IPS DF 4.7 (cell line): Measurements from ENCODE around the gene ZNG1C.
"Not testable (repeated sequence)": the region's sequence is repeated elsewhere in the genome, so short reads cannot be mapped to it uniquely, and the experiment has no call there.

Source experiments
- DNase-seq: peaks from one replicate; pipeline ENCODE4 v3.0.0-alpha.2; 2013; ENCODE audit warnings: low spot score; ENCODE audit errors: extremely low read depth

The ZNG1C gene

DNA sequence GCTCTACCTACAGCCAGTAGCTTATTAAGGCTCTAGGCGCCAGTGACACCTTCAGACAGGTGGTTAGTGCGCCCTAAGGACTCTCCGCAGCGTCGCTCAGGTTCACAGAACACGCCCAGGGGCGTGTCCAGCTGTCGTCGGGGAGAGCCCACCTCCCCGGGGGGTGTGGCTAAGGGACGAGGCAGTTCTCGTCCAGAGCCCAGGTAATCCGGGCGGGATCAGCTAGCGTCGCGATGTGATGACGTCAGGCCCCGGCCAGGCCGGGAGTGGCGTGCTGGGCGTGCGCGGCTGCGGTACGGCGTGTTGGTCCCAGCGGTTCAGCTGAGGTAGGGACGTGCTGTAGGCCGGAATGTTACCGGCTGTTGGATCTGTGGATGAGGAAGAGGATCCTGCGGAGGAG lies at the start of gene ZNG1C:
Gene ZNG1C (plus strand): TSS at position 301 of the 400 bp plus-strand sequence. CDS start 49 bp downstream, at position 350.
- not testable (repeated sequence) for DNase-seq

DNA sequence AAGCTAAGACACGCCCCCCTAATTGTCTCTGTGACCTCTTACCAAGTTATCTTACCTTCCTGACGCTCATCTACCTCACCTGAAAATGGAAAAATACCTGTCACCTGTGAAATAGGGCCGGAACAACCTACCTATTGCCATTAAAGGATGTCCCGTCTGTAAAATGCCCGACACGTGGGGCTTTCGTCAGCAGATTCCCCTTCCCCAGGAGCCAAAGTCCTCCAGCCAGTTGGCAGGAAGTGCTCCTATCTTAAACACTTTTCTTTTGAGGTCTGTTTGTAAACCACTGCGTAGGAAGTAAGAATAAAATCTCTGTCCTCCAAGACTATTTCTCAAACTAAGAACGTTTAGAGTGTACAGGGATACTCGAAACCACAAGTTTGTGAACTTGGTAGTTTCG lies 654 bp downstream of the ZNG1C start:
- DNase-seq: not testable (repeated sequence)

DNA sequence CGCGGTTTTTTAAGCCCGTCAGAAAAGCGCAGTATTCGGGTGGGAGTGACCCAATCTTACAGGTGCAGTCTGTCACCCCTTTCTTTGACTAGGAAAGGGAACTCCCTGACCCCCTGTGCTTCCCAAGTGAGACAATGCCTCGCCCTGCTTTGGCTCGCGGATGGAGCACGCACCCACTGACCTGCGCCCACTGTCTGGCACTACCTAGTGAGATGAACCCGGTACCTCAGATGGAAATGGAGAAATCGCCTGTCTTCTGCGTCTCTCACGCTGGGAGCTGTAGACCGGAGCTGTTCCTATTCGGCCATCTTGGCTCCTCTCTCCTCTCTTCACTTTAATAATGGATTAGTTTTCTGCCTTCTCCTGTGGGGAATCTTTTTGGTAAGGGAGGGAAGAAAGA lies 39.3 kb downstream of the ZNG1C start:
- DNase-seq: not testable (repeated sequence)

DNA sequence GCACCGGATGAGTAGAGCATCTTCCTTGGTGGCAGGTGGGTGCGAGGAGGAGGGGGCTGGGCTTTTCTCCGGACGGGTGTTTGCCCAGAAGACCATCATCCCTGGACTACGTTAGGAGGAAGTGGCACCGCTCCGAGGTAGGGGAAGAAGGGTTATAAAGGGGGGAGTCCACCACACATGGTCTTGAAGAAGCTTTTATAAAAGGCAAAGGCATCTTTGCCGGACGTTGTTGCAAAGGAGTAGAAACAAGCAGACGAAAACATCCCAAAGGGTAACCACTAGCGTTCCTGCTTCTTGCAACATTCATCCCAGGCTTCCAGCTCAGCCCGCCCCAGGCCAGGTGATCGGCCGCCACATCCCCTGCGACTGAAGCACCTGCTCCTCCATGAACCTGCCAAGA lies 60.8 kb downstream of the ZNG1C start, which contains the start of gene FOXD4L3:
Gene FOXD4L3 (plus strand): TSS at position 301 of the 400 bp plus-strand sequence. CDS start 85 bp downstream, at position 386.
- not testable (repeated sequence) for DNase-seq

DNA sequence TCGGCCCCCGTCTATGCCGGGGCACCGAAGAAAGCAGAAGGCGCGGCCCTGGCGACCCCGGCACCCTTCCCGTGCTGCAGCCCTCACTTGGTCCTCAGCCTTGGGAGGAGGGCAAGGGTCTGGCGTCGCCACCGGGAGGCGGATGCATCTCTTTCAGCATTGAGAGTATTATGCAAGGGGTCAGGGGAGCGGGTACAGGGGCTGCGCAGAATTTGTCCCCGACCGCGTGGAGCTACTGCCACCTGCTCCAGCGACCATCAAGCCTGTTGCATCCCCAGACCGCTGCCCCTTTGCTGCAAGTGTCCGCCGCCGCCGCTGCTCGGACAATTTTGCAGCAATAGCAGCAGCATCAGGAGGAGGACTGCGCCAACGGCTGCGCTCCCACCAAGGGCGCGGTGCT lies 62.0 kb downstream of the ZNG1C start:
- not testable (repeated sequence) for DNase-seq

DNA sequence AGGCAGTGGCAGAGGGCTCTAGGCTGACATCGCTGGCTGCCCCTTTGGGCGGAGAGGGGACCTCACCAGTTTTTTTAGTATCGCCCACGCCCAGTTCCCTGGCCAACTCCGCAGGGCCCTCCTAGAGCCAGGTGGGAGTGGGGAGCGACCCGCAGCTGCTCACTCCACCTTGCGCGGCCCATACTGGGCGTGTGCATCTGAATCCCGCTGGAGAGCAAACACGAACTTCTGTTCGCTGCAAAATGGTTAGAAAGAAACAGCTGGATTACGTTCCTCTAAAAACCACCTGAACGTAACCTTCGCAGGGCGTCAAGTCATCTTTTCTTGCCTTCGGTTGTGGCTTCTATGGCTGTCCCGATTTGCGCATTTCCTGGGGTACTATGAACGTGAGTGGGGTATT lies 62.4 kb downstream of the ZNG1C start:
- not testable (repeated sequence) for DNase-seq

DNA sequence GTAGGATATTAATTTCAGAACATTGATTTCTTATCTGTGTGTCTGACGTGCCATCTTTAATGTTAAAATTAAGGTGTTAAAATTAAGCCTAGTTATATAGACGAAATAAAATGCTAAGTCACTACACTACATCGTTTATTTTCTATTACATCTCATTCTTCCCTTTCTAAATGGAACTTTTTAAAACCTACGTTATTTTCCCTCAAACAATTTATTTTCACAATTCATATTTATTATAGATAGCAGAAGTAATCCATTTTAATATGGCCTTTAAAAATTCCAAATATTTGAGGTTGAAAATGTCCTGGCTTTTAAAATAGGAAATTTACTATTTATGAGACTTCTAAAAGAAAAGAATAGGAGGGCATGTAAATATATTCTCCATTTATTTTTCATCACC lies 63.0 kb downstream of the ZNG1C start:
- not testable (repeated sequence) for DNase-seq

DNA sequence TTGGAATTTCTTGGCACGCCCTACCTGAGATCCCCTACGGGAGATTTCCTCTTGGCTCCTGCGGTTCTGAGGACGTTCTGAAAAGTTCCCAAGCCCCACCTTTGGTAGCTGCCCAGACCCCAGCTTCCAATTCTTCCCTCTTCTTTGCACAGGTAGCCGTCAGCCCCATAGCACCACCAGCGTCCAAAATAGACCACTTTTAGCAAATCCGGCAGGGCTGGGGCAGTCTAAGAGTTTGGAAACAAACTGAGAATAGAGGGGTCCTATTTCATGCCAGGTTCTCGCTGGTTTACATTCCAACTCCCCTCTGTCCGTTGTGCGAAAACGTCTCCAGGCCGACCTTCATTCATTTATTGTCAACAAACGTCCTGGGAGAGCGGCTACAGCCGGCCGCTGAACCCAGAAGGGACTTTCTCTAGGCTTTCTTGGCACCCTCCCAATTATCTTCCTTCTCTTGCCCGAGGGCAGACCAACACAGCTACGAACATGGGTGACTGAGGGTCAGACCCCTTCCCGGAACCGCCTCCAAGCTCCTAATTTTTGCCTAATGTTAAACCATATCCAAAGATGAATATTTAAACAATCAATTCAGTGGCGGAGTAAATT lies 64.0 kb downstream of the ZNG1C start:
- not testable (repeated sequence) for DNase-seq

DNA sequence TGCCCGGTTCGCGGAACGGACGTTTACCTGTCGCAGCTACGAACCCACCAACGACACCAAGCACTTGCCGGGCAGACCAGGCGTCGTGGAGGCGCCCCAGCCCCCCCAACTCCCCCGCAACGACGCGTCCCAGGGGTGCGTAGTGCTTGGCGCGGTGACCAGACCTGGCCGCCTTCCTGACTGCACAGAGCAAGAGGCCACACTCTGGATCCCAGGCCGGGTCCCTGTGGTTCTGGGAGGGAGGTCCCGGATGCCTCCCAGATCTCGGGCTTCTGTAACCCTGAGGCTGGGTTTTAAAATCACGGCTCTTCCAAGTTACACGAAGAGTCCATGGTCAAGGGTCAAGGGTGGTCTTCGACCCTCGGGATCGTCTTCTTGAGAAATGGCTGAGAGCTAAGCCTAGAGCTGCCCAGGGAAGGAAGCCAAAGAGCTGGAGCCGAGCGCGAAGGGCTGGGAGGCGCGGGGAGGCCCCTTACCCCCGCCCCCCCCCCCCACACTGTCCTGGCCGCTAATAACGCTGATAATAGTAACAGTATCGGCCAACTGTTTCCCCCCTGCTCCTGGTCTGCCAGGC lies 64.7 kb downstream of the ZNG1C start:
- not testable (repeated sequence) for DNase-seq

DNA sequence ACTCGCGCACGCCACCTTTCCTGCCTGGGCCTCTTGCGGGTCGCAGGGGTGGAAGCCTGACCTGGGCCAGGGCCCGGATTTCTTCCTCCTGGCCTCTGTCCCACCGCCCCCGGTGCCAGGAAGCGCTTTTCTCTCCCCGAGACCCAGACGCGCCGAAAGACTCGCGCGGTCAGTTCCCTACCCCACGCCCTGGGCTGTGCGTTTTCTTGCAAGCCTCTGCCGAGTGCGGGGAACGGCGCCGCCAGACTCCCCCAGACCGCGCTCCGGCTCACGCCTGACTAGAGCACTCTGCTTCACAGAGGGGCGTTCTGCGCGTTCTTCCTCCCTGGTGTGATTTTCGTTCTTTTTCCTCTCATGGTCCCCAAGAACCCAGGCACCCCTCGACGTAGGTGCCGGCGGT lies 65.3 kb downstream of the ZNG1C start:
- not testable (repeated sequence) for DNase-seq

DNA sequence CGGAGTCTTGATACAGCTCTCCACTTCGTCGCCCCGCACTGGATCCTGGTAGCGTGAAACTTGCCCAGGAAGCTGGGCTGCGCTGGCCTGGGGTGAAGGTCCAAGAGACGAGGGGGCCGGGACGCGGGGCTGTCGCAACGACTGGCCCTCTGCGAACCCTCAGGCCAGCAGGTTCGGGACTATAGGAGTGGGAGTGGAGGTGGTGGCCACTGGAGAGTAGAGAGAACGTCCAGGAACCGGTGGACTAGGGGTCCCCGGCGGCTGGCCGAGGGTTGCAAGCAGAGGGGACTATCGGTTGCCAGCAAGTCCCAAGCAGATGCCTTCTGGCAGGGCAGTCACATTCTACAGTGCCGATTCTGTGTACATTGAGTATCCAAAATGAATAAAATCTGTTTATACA lies 65.9 kb downstream of the ZNG1C start:
- DNase-seq: not testable (repeated sequence)

DNA sequence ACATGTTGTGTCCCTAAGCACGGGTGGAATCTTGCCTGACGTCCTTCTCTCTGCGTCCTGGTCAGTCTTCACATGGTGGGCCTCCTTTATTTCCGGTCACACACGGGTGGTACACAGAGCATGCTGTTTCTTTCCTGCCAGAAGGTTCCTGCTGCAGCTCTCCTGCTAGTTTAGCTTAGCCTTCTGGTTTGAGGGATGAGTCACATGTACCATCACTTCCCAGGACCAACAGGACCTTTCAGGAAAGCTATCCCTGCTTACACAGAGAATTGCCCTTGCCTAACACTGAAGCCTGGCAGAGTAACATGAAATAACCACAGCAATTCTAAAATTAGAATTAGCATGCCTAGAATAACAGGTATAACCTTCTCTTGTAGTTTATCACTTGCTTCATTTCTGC lies 69.4 kb downstream of the ZNG1C start:
- DNase-seq: not testable (repeated sequence)

DNA sequence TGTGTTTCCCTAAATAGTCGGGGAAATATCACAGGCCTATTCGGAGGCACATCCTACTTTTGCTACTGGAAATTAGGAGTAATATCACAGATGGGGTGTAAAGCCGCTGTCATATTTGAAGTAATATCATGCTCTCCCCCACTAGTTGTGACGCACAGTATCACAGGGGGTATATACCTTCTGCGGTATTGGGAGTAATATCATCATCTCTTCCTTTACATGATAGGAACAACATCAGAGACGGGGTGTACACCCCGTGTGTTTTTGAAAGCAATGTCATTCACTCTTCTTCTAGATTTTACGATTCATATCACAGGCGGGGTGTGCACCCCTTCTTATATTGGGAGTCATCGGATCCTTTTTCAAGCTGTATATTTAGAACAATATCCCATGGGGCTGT lies 76.4 kb downstream of the ZNG1C start:
- DNase-seq: not testable (repeated sequence)

DNA sequence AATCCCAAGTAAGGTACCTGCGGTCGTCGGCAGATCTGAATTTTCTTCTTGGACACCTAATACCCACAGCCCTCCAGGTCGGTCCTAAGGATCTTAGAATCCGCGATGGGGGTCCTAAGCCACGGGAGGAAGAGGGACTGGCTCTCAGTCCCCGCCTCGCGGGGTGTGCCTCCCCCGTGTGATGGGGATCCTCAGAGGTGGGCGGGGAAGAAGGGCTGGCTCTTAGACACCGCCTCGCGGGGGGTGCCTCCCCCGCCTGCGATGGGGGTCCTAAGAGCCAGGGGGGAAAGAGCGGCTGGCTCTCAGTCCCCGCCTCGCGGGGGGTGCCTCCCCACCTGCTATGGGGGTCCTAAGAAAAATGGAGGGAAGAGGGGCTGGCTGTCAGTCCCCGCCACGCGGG lies 82.0 kb downstream of the ZNG1C start:
- not testable (repeated sequence) for DNase-seq

DNA sequence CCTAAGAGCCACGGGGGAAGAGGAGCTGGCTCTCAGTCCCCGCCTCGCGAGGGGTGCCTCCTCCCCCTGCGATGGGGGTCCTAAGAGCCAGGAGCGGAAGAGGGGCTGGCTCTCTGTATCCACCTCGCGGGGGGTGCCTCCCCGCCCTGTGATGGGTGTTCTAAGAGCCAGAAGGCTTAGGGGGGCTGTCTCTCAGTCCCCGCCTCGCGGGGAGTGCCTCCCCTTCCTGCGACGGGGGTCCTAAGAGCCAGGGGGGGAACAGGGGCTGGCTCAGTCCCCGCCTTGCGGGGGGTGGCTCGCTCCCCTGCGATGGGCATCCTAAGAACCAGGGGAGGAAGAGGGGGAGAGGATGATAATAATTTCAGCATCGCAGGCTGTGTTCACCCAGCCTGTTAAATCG lies 82.7 kb downstream of the ZNG1C start:
- DNase-seq: not testable (repeated sequence)

DNA sequence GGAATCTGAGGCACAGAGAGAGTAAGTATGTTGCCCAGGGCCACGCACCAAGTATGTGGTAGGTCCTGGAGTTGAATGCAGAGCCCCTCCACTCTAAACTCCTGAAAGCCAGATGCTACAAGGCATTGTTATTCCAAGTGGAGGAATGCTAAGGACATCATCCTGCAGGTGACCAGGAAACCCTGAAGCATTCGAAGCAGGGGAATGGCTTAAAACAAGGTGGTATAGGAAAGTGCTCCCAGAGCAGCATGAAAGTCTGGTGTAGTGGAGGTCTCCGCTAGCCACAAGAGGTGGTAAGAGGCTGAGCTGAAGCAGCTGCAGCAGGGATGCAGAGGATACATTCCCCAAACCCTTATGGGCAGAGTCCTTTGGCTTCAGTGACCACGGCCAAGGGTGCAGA lies 87.3 kb downstream of the ZNG1C start:
- DNase-seq: not testable (repeated sequence)

DNA sequence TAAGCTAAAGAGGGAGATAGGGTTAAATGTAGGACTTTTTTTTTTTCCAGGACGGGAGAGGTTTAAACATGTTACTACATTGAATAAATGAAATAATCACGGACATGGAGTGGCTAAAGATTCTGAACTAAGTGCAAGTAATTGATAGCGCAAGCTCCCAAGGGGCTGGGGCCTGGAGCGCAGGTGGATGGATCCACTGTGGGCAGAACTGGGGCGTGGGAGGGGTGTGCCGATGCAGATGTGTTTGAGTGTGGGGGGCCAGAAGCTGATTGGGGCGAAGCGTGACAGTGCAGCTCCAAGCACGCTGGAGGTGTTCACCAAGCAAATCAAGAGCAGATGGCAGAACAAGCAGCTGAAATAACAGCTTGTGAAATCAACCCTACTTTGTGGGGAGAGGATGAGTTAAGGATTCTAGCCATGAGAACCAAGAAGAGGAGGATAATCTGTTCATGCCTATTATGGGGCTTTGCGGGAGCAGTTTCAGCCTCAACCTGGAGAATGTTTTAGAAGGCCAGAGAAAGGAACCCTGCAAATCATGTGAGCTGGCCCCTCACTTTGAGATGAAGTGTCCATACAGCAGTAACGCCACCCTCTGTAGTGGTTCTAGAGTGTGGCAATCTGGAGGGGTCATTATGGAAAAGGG lies 88.9 kb downstream of the ZNG1C start:
- DNase-seq: not testable (repeated sequence)

DNA sequence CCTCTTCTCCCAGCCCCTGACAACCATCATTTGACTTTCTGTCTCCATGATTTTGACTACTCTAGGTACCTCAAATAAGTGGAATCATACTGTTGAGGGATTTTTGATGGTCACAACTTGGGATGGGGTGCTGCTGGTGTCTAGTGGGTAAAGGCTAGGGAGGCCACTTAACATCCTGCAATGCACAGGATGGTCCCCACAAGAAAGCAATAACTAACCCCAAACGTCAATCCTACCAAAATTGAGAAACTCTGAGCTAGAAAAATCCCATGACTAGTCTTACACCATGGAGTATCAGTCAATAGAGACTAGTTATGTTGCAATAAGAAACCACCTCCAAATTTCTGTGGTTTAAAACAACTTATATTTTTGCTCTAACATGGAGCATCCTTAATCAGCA lies 90.3 kb downstream of the ZNG1C start:
- DNase-seq: not testable (repeated sequence)

DNA sequence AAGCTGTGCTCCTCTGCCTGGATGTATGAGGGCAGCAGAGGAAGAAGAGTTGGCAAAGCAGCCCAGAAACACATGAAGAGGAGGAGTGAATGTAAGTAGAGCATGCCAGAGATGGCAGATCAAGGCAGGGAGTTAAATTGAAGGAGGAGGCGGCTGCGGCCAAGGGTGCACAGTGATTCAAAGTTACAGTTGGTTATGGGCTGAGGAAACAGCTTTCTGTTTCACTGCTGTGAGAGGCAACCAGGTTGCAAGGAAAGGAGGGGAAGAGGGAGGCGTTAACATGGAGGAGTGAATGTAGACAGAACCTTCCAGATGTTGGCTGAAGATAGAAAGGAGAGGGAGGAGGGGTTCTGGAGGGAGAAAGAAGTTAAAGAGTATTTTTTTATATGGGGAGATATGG lies 94.2 kb downstream of the ZNG1C start:
- DNase-seq: not testable (repeated sequence)

DNA sequence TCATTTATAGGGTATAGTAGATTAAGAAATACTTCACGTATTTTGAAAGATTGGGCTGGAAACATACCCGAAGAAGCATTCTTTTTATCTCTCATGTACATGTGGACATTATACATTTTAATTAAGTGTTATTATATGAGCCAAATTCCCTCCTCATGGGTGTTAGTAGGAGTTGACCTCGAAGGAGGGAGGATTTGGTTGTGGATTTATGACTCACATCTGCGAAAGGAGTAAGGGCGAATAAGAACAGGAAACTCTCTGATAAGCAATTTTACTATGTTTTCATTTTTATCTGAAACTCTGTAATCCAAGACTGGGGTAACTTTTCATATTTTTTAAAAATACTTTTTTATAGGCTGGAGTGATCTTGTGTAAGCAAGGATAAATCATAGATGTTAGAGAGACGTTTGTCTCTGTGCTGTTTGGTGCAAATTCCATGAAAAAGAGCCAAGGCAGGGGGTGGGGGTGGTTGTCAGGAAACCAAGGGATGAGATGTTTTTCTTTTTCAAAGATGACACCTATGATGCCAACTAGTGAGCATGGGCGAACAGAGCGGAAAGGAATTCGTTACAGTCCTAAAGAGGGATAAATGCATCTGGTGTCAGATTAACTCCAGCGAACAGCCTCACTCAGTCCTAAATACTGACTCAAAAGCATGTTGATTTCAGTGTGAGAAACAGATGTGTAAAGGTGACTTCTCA lies 95.0 kb downstream of the ZNG1C start:
- not testable (repeated sequence) for DNase-seq

DNA sequence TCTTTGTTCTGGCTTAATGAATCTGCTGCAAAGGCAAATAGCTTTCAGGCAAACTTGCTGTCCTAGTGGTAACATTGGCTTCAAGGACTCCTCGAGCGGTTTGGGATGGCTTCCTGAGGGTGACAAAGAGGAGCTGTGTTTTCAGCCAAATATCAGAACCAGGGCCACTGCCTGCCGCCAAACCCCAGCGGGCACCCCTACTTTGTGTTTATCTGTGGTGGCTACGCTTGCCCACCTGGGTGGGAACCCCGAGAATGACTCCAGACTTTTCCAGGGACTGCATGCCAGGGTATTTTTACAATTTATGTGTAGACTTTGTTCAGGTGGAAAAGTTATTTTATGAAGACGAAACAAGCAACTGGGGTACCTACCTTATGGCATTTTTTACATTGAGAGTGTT lies 96.2 kb downstream of the ZNG1C start:
- DNase-seq: not testable (repeated sequence)
